H1 (cell line): ENCODE measurements around the gene ZNF66. TPM values are rescaled to one million over a fixed set of nuclear protein-coding genes. Genes with fewer than 3 reads are reported as not detected.
"Not testable (repeated sequence)": the region's sequence is repeated elsewhere in the genome, so short reads cannot be mapped to it uniquely, and the experiment has no call there.

Source experiments
- CTCF ChIA-PET: fragments of 300-600 bp; sonication (Branson Sonifier 250); formaldehyde crosslinking; loops from one replicate; lab custom pipeline; 2021; ENCODE audit not compliant: partially characterized antibody; lab: Charles Lee
- POLR2A ChIA-PET: fragments of 300-600 bp; sonication (Branson Sonifier 250); formaldehyde crosslinking; loops from one replicate; lab custom pipeline; 2021; ENCODE audit warnings: inconsistent platforms; ENCODE audit not compliant: partially characterized antibody; lab: Charles Lee
- DNase-seq, 2 experiments: peaks; one replicate each; pipeline versions ENCODE4 v3.0.0 to v3.0.0-alpha.2; 2010 to 2022; ENCODE audit warnings: low spot score in 2 of 2, low read depth in 1 of 2, mixed read lengths in 1 of 2
- FAIRE-seq: peaks from 2 replicates; lab custom pipeline; 2011; peaks lifted over from hg19 to GRCh38; lab: Jason Lieb, UNC
- H2AFZ ChIP-seq: 2 replicates; pipeline ENCODE4 v1.8.1; 2012; ENCODE audit warnings: low read length, inconsistent platforms
- H2AK5ac ChIP-seq: 2 replicates; pipeline ENCODE4 v1.6.1; 2013; ENCODE audit warnings: low read depth, low read length
- H2BK120ac ChIP-seq: replicated peaks from 2 replicates; pipeline ENCODE3; 2013; ENCODE audit warnings: low read depth, low read length, inconsistent platforms
- H2BK12ac ChIP-seq: 2 replicates; pipeline ENCODE4 v1.6.1; 2013; ENCODE audit warnings: low read depth, low read length
- H2BK15ac ChIP-seq: 2 replicates; pipeline ENCODE4 v1.6.1; 2013; ENCODE audit warnings: low read length
- H2BK20ac ChIP-seq: 2 replicates; pipeline ENCODE4 v1.6.1; 2013; ENCODE audit warnings: low read length
- H2BK5ac ChIP-seq: 2 replicates; pipeline ENCODE4 v1.6.1; 2013; ENCODE audit warnings: low read depth, low read length
- H3K14ac ChIP-seq: 2 replicates; pipeline ENCODE4 v1.6.1; 2013; ENCODE audit warnings: inconsistent platforms; ENCODE audit not compliant: insufficient read length
- H3K18ac ChIP-seq: 2 replicates; pipeline ENCODE4 v1.6.1; 2013; ENCODE audit warnings: low read length; ENCODE audit errors: extremely low read depth
- H3K23ac ChIP-seq: 2 replicates; pipeline ENCODE4 v1.6.1; 2013; ENCODE audit warnings: inconsistent platforms; ENCODE audit not compliant: insufficient read length
- H3K23me2 ChIP-seq: 2 replicates; pipeline ENCODE4 v1.6.1; 2013; ENCODE audit warnings: low read depth, low read length
- H3K27ac ChIP-seq: 2 replicates; pipeline ENCODE4 v1.6.1; 2011; ENCODE audit warnings: low read depth, low read length, inconsistent platforms
- H3K27me3 ChIP-seq, 4 experiments: replicated peaks in 1 of 4; 1 replicate in 1 of 4; 2 replicates in 3 of 4; pipeline versions ENCODE4 v1.6.1 to v1.8.1; 2011 to 2013; ENCODE audit warnings: low read length in 3 of 4, mild to moderate bottlenecking in 3 of 4, inconsistent platforms in 2 of 4, mixed read lengths in 2 of 4, moderate library complexity in 1 of 4; ENCODE audit not compliant: control insufficient read depth in 3 of 4, insufficient read depth in 3 of 4; ENCODE audit errors: extremely low read depth in 1 of 4
- H3K36me3 ChIP-seq, 4 experiments: 2 replicates each; pipeline versions ENCODE4 v1.6.1 to v1.8.1; 2011 to 2013; ENCODE audit warnings: mild to moderate bottlenecking in 4 of 4, low read length in 3 of 4, moderate library complexity in 2 of 4, control low read depth in 1 of 4, inconsistent platforms in 1 of 4; ENCODE audit not compliant: insufficient read depth in 4 of 4, control insufficient read depth in 2 of 4
- H3K4ac ChIP-seq: replicated peaks from 2 replicates; pipeline ENCODE3; 2013; ENCODE audit warnings: low read length, low read depth, mixed read lengths, inconsistent platforms; ENCODE audit not compliant: insufficient read length
- H3K4me1 ChIP-seq, 4 experiments: replicated peaks in 1 of 4; 1 replicate in 1 of 4; 2 replicates in 3 of 4; pipeline versions ENCODE4 v1.6.1 to v1.8.1; 2011 to 2013; ENCODE audit warnings: low read length in 3 of 4, inconsistent platforms in 2 of 4, mixed read lengths in 1 of 4; ENCODE audit not compliant: insufficient read depth in 4 of 4, control insufficient read depth in 3 of 4
- H3K4me2 ChIP-seq, 2 experiments: 2 replicates each; pipeline versions ENCODE4 v1.6.1 to v1.8.1; 2011 to 2013; ENCODE audit warnings: low read depth in 2 of 2, low read length in 2 of 2, control low read depth in 1 of 2, inconsistent platforms in 1 of 2, mild to moderate bottlenecking in 1 of 2; ENCODE audit not compliant: insufficient read depth in 1 of 2
- H3K4me3 ChIP-seq, 4 experiments: fragments of 200-600, 300-600 bp in 1 of 4; sonication (generic), shearing (Covaris generic), sonication (Bioruptor Twin) in 1 of 4; 2 replicates each; pipeline versions ENCODE4 v1.5.1 to v1.8.1; 2011 to 2016; ENCODE audit warnings: low read length in 4 of 4, low read depth in 3 of 4, control low read depth in 2 of 4, inconsistent platforms in 2 of 4, mild to moderate bottlenecking in 2 of 4, mixed read lengths in 1 of 4, moderate library complexity in 1 of 4; ENCODE audit not compliant: insufficient read depth in 2 of 4; ENCODE audit errors: extremely low read depth in 1 of 4
- H3K56ac ChIP-seq: replicated peaks from 2 replicates; pipeline ENCODE3; 2013; ENCODE audit warnings: low read depth, mild to moderate bottlenecking, mixed read lengths, low read length, inconsistent platforms; ENCODE audit not compliant: insufficient read length
- H3K79me1 ChIP-seq: 2 replicates; pipeline ENCODE4 v1.6.1; 2013; ENCODE audit warnings: low read depth, low read length, control low read depth
- H3K79me2 ChIP-seq, 2 experiments: 2 replicates each; pipeline versions ENCODE4 v1.6.1 to v1.8.1; 2012 to 2013; ENCODE audit warnings: low read length in 2 of 2, mild to moderate bottlenecking in 2 of 2, inconsistent platforms in 1 of 2; ENCODE audit not compliant: insufficient read depth in 2 of 2, control insufficient read depth in 1 of 2
- H3K9ac ChIP-seq, 4 experiments: replicated peaks in 1 of 4; 1 replicate in 1 of 4; 2 replicates in 3 of 4; pipeline versions ENCODE4 v1.6.1 to v1.8.1; 2011 to 2013; ENCODE audit warnings: low read depth in 3 of 4, low read length in 3 of 4, control low read depth in 2 of 4, mild to moderate bottlenecking in 2 of 4, moderate library complexity in 2 of 4, inconsistent platforms in 1 of 4; ENCODE audit errors: extremely low read depth in 1 of 4
- H3K9me3 ChIP-seq, 2 experiments: 2 replicates each; pipeline versions ENCODE4 v1.6.1 to v1.8.1; 2012 to 2013; ENCODE audit warnings: mild to moderate bottlenecking in 2 of 2, moderate library complexity in 2 of 2, control low read depth in 1 of 2, inconsistent platforms in 1 of 2, low read depth in 1 of 2, low read length in 1 of 2, mixed read lengths in 1 of 2; ENCODE audit not compliant: insufficient read depth in 2 of 2
- H4K20me1 ChIP-seq, 2 experiments: replicated peaks in 1 of 2; 2 replicates each; pipeline versions ENCODE3 to v1.8.1; 2011 to 2013; ENCODE audit warnings: inconsistent platforms in 2 of 2, low read length in 2 of 2, mild to moderate bottlenecking in 1 of 2; ENCODE audit not compliant: insufficient read depth in 2 of 2, control insufficient read depth in 1 of 2
- H4K5ac ChIP-seq: 2 replicates; pipeline ENCODE4 v1.6.1; 2013; ENCODE audit warnings: low read length, low read depth, mixed read lengths, inconsistent platforms; ENCODE audit not compliant: insufficient read length
- H4K8ac ChIP-seq: 2 replicates; pipeline ENCODE4 v1.8.0; 2013; ENCODE audit warnings: mild to moderate bottlenecking, moderate library complexity, low read length, inconsistent platforms; ENCODE audit not compliant: insufficient read depth; ENCODE audit errors: extremely low read depth
- H4K91ac ChIP-seq: replicated peaks from 2 replicates; pipeline ENCODE3; 2013; ENCODE audit warnings: low read length, mixed read lengths, inconsistent platforms; ENCODE audit not compliant: insufficient read length
- WGBS, 2 experiments: shearing (Covaris generic) in 1 of 2; methylation state at CpG; one replicate each; pipeline versions ENCODE4 v1.1.6 to v1.1.7; 2013 to 2015; ENCODE audit warnings: low lambda C conversion rate in 2 of 2, mixed read lengths in 2 of 2, inconsistent platforms in 1 of 2, low coverage in 1 of 2, missing lambda C conversion rate in 1 of 2; ENCODE audit not compliant: insufficient replicate concordance in 2 of 2, insufficient coverage in 1 of 2, insufficient read length in 1 of 2; ENCODE audit errors: extremely low coverage in 1 of 2, missing lambda C conversion rate in 1 of 2; 5-methylcytosine and 5-hydroxymethylcytosine counted together
- polyA plus RNA-seq, 7 experiments: library from polyadenylated mRNA; depleted of rRNA in 3 of 7; stranded (reverse) in 5 of 7; unstranded in 2 of 7; fragments of >200 nt in 5 of 7; fragments of 200-250 nt in 2 of 7; gene quantifications; 1 replicate in 5 of 7; 2 replicates in 1 of 7; 4 replicates in 1 of 7; pipeline versions ENCODE4 v1.2.1 to v1.2.3, GENCODE V29; 2011 to 2013; ENCODE audit warnings: missing spikeins in 2 of 7, mixed read lengths in 2 of 7
- total RNA-seq: library from RNA; stranded (reverse); fragmentation: NEBNext Ultra II Directional; extraction: Animal tissue kit (Norgen Biotek cat#: 25700); gene quantifications from 2 replicates; pipeline ENCODE4 v1.2.1, GENCODE V29; 2021

ZNF66 gene
- total and polyA plus RNA-seq, 2 of the 8 experiments (the other 6 are each of a cell fraction or from before 2014, with no cell fraction given): 13.3 to 59.7 TPM

GRCh38 chr19:20752291-20752690, 23.8 kb upstream of the ZNF66 start:
- CTCF ChIA-PET: interaction anchor here (1.1 to 1.9 kb wide), 2 partner anchors 8 to 11 kb away, joined by 3 to 4 read pairs; no protein-coding TSS in a partner anchor
- FAIRE-seq: not testable (repeated sequence)

More at GRCh38 chr19:20752291-20752690, 23.8 kb upstream of the ZNF66 start:
- H2AK5ac ChIP-seq, H4K5ac ChIP-seq, H2BK20ac ChIP-seq, H3K23ac ChIP-seq, H2BK15ac ChIP-seq, H2BK12ac ChIP-seq, H3K4me3 ChIP-seq, H3K4me1 ChIP-seq, H3K79me2 ChIP-seq, H3K9ac ChIP-seq, H3K18ac ChIP-seq, H4K20me1 ChIP-seq, H3K23me2 ChIP-seq, H3K79me1 ChIP-seq, H2BK120ac ChIP-seq, H3K36me3 ChIP-seq, H3K4ac ChIP-seq, H2AFZ ChIP-seq, H3K27ac ChIP-seq, POLR2A ChIA-PET, H3K14ac ChIP-seq, H3K4me2 ChIP-seq, H4K8ac ChIP-seq, H3K56ac ChIP-seq, H3K9me3 ChIP-seq, H3K27me3 ChIP-seq, H2BK5ac ChIP-seq, H4K91ac ChIP-seq, DNase-seq: not testable (repeated sequence)
- 92% methylated on average over 9 of the region's 9 CpGs; no CpG with 5 or more reads in 1 of the 2 experiments for WGBS, 2 experiments
